K562 (cell line): ENCODE results near the gene CDIPT. TPM values are rescaled to one million over a fixed set of nuclear protein-coding genes. Genes with fewer than 3 reads are reported as not detected.

ENCODE experiments used
- ARID4B ChIP-seq: sonication (generic); formaldehyde crosslinking; IDR thresholded peaks from 2 replicates; pipeline ENCODE4 v1.8.0; 2022; ENCODE audit warnings: mild to moderate bottlenecking, missing genetic modification reagents
- CCAR2 ChIP-seq: fragments of 200-400 bp; formaldehyde crosslinking; IDR thresholded peaks from 2 replicates; pipeline ENCODE4 v1.6.1; 2017; ENCODE audit warnings: mild to moderate bottlenecking, low read depth, low read length
- DACH1 ChIP-seq: fragments of 450-650 bp; IDR thresholded peaks from 2 replicates; pipeline ENCODE4 v1.6.1; 2018; ENCODE audit not compliant: partially characterized antibody
- ETS1 ChIP-seq: conservative IDR thresholded peaks from 2 replicates; pipeline ENCODE4 v1.6.1; 2011; ENCODE audit warnings: low read depth, mild to moderate bottlenecking, low read length; ENCODE audit not compliant: control insufficient read depth
- FOSL1 ChIP-seq: fragments of 200-800 bp; sonication (Bioruptor generic); conservative IDR thresholded peaks from 2 replicates; pipeline ENCODE4 v1.6.1; 2016; ENCODE audit warnings: missing genetic modification characterization, missing compliant biosample characterization
- NEUROD1 ChIP-seq: fragments of 150-350 bp; IDR thresholded peaks from 2 replicates; pipeline ENCODE4 v1.6.1; 2014; ENCODE audit warnings: borderline replicate concordance, low read length, low read depth; ENCODE audit not compliant: partially characterized antibody
- RAD21 ChIP-seq, 2 experiments: fragments of 250-450 bp in 1 of 2; fragments of 450-650 bp in 1 of 2; sonication (Bioruptor Pico) in 1 of 2; formaldehyde crosslinking in 1 of 2; IDR thresholded peaks in 1 of 2; conservative IDR thresholded peaks in 1 of 2; 2 replicates each; pipeline versions ENCODE4 v1.4.0 to v1.8.0; 2020 to 2022; ENCODE audit warnings: mild to moderate bottlenecking in 2 of 2, moderate library complexity in 1 of 2
- SOX6 ChIP-seq: fragments of 450-650 bp; IDR thresholded peaks from 2 replicates; pipeline ENCODE4 v1.6.1; 2014; ENCODE audit warnings: mild to moderate bottlenecking
- SP2 ChIP-seq: IDR thresholded peaks from 2 replicates; pipeline ENCODE4 v1.6.1; 2011; ENCODE audit warnings: mild to moderate bottlenecking, low read depth, low read length, moderate library complexity; ENCODE audit not compliant: poor library complexity, severe bottlenecking; ENCODE audit errors: extremely low read depth
- ZBTB40 ChIP-seq, 2 experiments: fragments of 450-650 bp in 1 of 2; sonication (generic) in 1 of 2; formaldehyde crosslinking in 1 of 2; IDR thresholded peaks; 2 replicates each; pipeline versions ENCODE4 v1.7.1 to v1.9.0; 2016 to 2022; ENCODE audit warnings: inconsistent platforms in 1 of 2, mild to moderate bottlenecking in 1 of 2, missing genetic modification reagents in 1 of 2
- polyA plus RNA-seq, 8 experiments: library from polyadenylated mRNA; depleted of rRNA in 4 of 8; stranded (reverse) in 5 of 8; unstranded in 3 of 8; fragments of >200 nt; fragmentation: Nextera tagmentation in 2 of 8; fragmentation: Illumina TruSeq in 1 of 8; extraction: Ambion mirVana in 2 of 8; extraction: Trizol in 1 of 8; gene quantifications; 2 replicates each; pipeline versions ENCODE4 v1.2.1 to v1.2.3, GENCODE V29; 2011 to 2014; ENCODE audit warnings: inconsistent platforms in 1 of 8, missing spikeins in 1 of 8
- total RNA-seq, 7 experiments: library from RNA; depleted of rRNA in 6 of 7; stranded (reverse); fragments of >200 nt in 6 of 7; fragmentation: Illumina TruSeq in 2 of 7; extraction: Trizol in 2 of 7; gene quantifications; 2 replicates each; pipeline versions ENCODE4 v1.2.1 to v1.2.3, GENCODE V29; 2011 to 2021; ENCODE audit warnings: low replicate concordance in 1 of 7

The CDIPT gene
- total and polyA plus RNA-seq, 9 of the 15 experiments (the other 6 are each of a cell fraction or from before 2014, with no cell fraction given), result 1.3 to 37.0 (median 23.0) TPM

DNA sequence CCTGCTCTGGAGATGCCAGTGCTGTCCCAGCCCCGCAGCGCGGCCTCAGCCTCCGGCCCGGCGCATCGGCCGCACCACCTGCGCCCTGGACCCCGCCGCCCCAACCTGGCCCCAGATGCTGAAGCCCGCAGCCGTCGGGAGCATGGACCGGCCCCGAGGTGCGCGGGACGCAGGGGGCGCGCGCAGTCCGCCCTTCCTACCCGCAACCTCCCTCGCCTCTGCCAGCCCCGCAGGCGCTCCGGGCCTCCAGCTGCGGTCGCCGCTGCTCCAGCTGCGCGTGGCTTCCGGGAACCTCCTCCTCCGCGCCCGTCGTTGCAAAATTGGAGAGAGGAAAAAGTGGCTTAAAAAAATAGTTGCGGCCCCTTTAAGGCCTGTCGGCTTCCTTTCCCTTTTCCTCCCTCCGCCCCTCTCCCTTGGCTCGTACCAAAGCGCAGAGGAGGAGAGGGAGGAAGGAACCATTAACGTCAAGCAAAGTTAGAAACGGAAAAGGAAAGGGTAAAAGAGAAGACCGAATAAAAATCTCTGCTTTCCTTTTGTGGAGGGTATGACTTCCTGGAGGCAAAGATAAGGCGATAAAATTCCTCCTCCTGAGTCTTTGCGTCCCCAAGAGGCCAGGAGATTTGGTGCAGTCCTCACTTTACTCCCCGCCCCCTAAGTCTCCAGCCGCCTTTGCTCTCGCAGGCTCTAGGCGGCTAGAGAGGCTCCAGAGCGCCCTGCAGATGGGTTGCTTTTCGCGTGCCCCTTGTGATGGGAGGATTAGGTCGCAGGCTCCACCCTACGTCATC lies at the start of gene CDIPT (continued):
- TF ChIP-seq ZBTB40 (IDR thresholded peaks at IDR 0.05) (peak; percentile 63), ZBTB40 (CRISPR knock-in tag; IDR thresholded peaks at IDR 0.05) (no peak), ETS1 (peak; percentile 69), ARID4B (CRISPR knock-in tag) (peak; percentile 74), NEUROD1 (peak; percentile 56), FOSL1 (0 out of 2 replicates have a peak, but pooled peaks have one; percentile 16), SP2 (peak; percentile 99), RAD21 (CRISPR knock-in tag; conservative IDR thresholded peaks at IDR 0.05 in 1 of 2, IDR thresholded peaks at IDR 0.05 in 1 of 2) (peak; percentile 40 to 53; a peak in 3 of 4 replicates), DACH1 (peak; percentile 45), SOX6 (peak; percentile 35; the same call in 1 of the 2 replicates), CCAR2 (no peak)
